H1 (cell line): Measurements from ENCODE around the gene DNAJB11. TPM values are rescaled to one million over a fixed set of nuclear protein-coding genes. Genes with fewer than 3 reads are reported as not detected.

Experiments
- BACH1 ChIP-seq: IDR thresholded peaks from 2 replicates; pipeline ENCODE4 v1.6.1; 2012; ENCODE audit warnings: low read length, improper control_type of control experiment
- CBX8 ChIP-seq: fragments of 300-800, 300-1000 bp; sonication (generic); IDR thresholded peaks from 2 replicates; pipeline ENCODE4 v1.7.1; 2016; ENCODE audit warnings: low read depth, low read length, borderline replicate concordance
- CREB1 ChIP-seq: IDR thresholded peaks from 2 replicates; pipeline ENCODE4 v1.6.1; 2012; ENCODE audit warnings: inconsistent platforms
- EP300 ChIP-seq, 2 experiments: IDR thresholded peaks; 1 replicate in 1 of 2; 2 replicates in 1 of 2; pipeline ENCODE4 v1.6.1; 2011 to 2012; ENCODE audit warnings: low read depth in 2 of 2, low read length in 2 of 2, mild to moderate bottlenecking in 2 of 2, borderline replicate concordance in 1 of 2, inconsistent platforms in 1 of 2, moderate library complexity in 1 of 2
- KDM4A ChIP-seq: IDR thresholded peaks from one replicate; pipeline ENCODE4 v1.7.1; 2012; ENCODE audit warnings: low read depth, mild to moderate bottlenecking, moderate library complexity, low read length, inconsistent platforms; ENCODE audit not compliant: severe bottlenecking
- KDM5A ChIP-seq: fragments of 200-600 bp; IDR thresholded peaks from 2 replicates; pipeline ENCODE4 v1.7.1; 2012; ENCODE audit warnings: mild to moderate bottlenecking, low read length, inconsistent platforms, mixed read lengths
- NANOG ChIP-seq: IDR thresholded peaks from 2 replicates; pipeline ENCODE4 v1.6.1; 2011; ENCODE audit warnings: low read length, low read depth, mild to moderate bottlenecking, inconsistent platforms; ENCODE audit not compliant: insufficient read depth, poor library complexity, severe bottlenecking
- NRF1 ChIP-seq: IDR thresholded peaks from 2 replicates; pipeline ENCODE4 v1.6.1; 2011; ENCODE audit warnings: mild to moderate bottlenecking, low read depth, low read length, improper control_type of control experiment
- PHF8 ChIP-seq: fragments of 200-600 bp; sonication (generic); conservative IDR thresholded peaks from 2 replicates; pipeline ENCODE4 v1.7.1; 2012; ENCODE audit warnings: low read depth, mild to moderate bottlenecking, inconsistent platforms, low read length, moderate library complexity
- POLR2A ChIP-seq, 2 experiments: IDR thresholded peaks; 1 replicate in 1 of 2; 2 replicates in 1 of 2; pipeline ENCODE4 v1.6.1; 2011; ENCODE audit warnings: low read depth in 2 of 2, low read length in 2 of 2, mild to moderate bottlenecking in 2 of 2; ENCODE audit errors: control extremely low read depth in 1 of 2
- SIRT6 ChIP-seq: IDR thresholded peaks from one replicate; pipeline ENCODE4 v1.7.1; 2012; ENCODE audit warnings: low read length, inconsistent platforms
- SIX5 ChIP-seq: IDR thresholded peaks from 2 replicates; pipeline ENCODE4 v1.6.1; 2011; ENCODE audit warnings: mild to moderate bottlenecking, low read depth, low read length
- SP2 ChIP-seq: IDR thresholded peaks from 2 replicates; pipeline ENCODE4 v1.6.1; 2012; ENCODE audit warnings: mild to moderate bottlenecking, low read length, inconsistent platforms
- SUZ12 ChIP-seq: fragments of 200-600 bp; sonication (generic); IDR thresholded peaks from 2 replicates; pipeline ENCODE4 v1.6.1; 2012; ENCODE audit warnings: mild to moderate bottlenecking, inconsistent platforms, low read length, moderate library complexity, mixed read lengths
- TAF1 ChIP-seq: IDR thresholded peaks from 2 replicates; pipeline ENCODE4 v1.6.1; 2011; ENCODE audit warnings: mild to moderate bottlenecking, low read depth, low read length
- TAF7 ChIP-seq: optimal IDR thresholded peaks from 2 replicates; pipeline ENCODE3; 2011; ENCODE audit warnings: low read depth, mild to moderate bottlenecking, inconsistent platforms, low read length, moderate library complexity, borderline replicate concordance
- TBP ChIP-seq: IDR thresholded peaks from 2 replicates; pipeline ENCODE4 v1.6.1; 2011; ENCODE audit warnings: low read depth, low read length, improper control_type of control experiment
- polyA plus RNA-seq, 7 experiments: library from polyadenylated mRNA; depleted of rRNA in 3 of 7; stranded (reverse) in 5 of 7; unstranded in 2 of 7; fragments of >200 nt in 5 of 7; fragments of 200-250 nt in 2 of 7; gene quantifications; 1 replicate in 5 of 7; 2 replicates in 1 of 7; 4 replicates in 1 of 7; pipeline versions ENCODE4 v1.2.1 to v1.2.3, GENCODE V29; 2011 to 2013; ENCODE audit warnings: missing spikeins in 2 of 7, mixed read lengths in 2 of 7
- total RNA-seq: library from RNA; stranded (reverse); fragmentation: NEBNext Ultra II Directional; extraction: Animal tissue kit (Norgen Biotek cat#: 25700); gene quantifications from 2 replicates; pipeline ENCODE4 v1.2.1, GENCODE V29; 2021
- TF ChIP-seq, protein P1 (sequence below): IDR thresholded peaks from 2 replicates; pipeline ENCODE4 v1.6.1; 2012; ENCODE audit warnings: inconsistent platforms
- TF ChIP-seq, protein P2 (sequence below), 3 experiments: IDR thresholded peaks; 1 replicate in 2 of 3; 2 replicates in 1 of 3; pipeline versions ENCODE4 v1.5.1 to v1.6.1; 2011; ENCODE audit warnings: low read length in 3 of 3, mild to moderate bottlenecking in 3 of 3, inconsistent platforms in 2 of 3, low read depth in 1 of 3, moderate library complexity in 1 of 3; ENCODE audit not compliant: insufficient read depth in 1 of 3; ENCODE audit errors: control extremely low read depth in 1 of 3
- TF ChIP-seq, protein P3 (sequence below): IDR thresholded peaks from 2 replicates; pipeline ENCODE4 v1.6.1; 2011; ENCODE audit warnings: low read length, improper control_type of control experiment

Gene DNAJB11
- total and polyA plus RNA-seq, 2 of the 8 experiments (the other 6 are each of a cell fraction or from before 2014, with no cell fraction given), result 14.6 to 63.9 TPM

DNA sequence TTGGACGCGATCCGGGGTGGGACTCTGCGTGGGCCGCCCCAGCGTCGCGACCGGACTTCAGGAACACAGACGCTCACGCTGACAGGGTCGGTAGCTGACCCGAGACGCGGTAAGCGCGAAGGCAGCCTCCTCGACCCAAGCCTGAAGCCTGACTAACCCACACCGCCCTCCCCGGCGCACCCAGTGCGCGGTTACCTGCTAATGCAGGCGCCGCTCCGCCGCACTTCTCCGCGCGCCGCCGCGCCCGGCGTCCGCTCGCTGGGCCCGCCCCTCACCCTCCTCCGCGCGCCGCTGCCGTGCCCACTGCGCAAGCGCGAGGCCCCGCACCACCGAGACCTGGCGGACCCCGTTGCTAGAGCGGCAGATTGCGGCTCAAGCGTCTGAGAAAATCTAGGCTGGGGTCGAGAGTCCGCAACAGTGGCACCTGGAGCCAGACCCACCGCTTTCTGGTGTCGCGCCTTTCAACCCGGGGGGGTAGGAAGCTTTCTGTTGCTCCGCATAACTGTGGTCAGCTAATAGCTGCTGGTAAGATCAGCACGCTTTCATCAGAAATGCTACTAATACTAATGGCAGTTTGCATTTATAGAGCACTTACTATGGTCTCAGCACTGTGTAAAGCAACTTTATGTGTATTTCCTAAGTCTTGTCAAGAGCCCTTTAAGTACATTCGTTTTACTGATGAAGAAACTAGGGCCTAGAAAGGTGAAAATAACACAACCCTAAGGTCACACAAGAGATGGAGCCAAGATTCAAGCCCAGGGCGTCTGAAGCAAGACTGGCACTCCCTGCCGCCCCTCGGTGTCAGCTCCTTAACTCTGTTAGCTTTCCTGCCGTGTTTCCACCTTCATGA is 3.2 kb upstream of the DNAJB11 start, which contains the start of gene TBCCD1 (continued):
- TF ChIP-seq SUZ12, result no peak
- peak; percentile 85 for TF ChIP-seq KDM4A
- TF ChIP-seq SIX5, result no peak
- peak; percentile 62 for TF ChIP-seq NANOG
- peak in 1 of 2 experiments; percentile 67; a peak in 1 of 3 replicates for TF ChIP-seq EP300 (IDR thresholded peaks at IDR 0.05; ENCODE audit: borderline replicate concordance in 1 of 2, low read depth in 2 of 2, low read length in 2 of 2)
- TF ChIP-seq CBX8, result no peak
- TF ChIP-seq TAF1, result peak; percentile 97
- peak; percentile 53 for TF ChIP-seq BACH1
- TF ChIP-seq TAF7, result peak; percentile 54
- TF ChIP-seq, protein P1, sequence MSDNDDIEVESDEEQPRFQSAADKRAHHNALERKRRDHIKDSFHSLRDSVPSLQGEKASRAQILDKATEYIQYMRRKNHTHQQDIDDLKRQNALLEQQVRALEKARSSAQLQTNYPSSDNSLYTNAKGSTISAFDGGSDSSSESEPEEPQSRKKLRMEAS, result peak; percentile 39
- TF ChIP-seq SIRT6, result no peak
- TF ChIP-seq POLR2A (IDR thresholded peaks at IDR 0.05; ENCODE audit: control extremely low read depth in 1 of 2, low read depth in 2 of 2, low read length in 2 of 2), result peak; percentile 85 to 92
- TF ChIP-seq, protein P2, sequence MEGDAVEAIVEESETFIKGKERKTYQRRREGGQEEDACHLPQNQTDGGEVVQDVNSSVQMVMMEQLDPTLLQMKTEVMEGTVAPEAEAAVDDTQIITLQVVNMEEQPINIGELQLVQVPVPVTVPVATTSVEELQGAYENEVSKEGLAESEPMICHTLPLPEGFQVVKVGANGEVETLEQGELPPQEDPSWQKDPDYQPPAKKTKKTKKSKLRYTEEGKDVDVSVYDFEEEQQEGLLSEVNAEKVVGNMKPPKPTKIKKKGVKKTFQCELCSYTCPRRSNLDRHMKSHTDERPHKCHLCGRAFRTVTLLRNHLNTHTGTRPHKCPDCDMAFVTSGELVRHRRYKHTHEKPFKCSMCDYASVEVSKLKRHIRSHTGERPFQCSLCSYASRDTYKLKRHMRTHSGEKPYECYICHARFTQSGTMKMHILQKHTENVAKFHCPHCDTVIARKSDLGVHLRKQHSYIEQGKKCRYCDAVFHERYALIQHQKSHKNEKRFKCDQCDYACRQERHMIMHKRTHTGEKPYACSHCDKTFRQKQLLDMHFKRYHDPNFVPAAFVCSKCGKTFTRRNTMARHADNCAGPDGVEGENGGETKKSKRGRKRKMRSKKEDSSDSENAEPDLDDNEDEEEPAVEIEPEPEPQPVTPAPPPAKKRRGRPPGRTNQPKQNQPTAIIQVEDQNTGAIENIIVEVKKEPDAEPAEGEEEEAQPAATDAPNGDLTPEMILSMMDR (IDR thresholded peaks at IDR 0.05; ENCODE audit: control extremely low read depth in 1 of 3, insufficient read depth in 1 of 3, low read depth in 1 of 3, low read length in 3 of 3), result no peak
- TF ChIP-seq KDM5A, result 0 out of 2 replicates have a peak, but pooled peaks have one; percentile 36
- TF ChIP-seq SP2, result peak; percentile 96
- peak; percentile 86 for TF ChIP-seq PHF8
- TF ChIP-seq, protein P3, sequence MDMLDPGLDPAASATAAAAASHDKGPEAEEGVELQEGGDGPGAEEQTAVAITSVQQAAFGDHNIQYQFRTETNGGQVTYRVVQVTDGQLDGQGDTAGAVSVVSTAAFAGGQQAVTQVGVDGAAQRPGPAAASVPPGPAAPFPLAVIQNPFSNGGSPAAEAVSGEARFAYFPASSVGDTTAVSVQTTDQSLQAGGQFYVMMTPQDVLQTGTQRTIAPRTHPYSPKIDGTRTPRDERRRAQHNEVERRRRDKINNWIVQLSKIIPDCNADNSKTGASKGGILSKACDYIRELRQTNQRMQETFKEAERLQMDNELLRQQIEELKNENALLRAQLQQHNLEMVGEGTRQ, result no peak
- peak; percentile 87 for TF ChIP-seq CREB1
- peak; percentile 85 for TF ChIP-seq TBP
- TF ChIP-seq NRF1, result peak; percentile 91
